ENCODE data around the gene PIP5K1B.

GRCh38 chr9:68983008-68983411 lies 278.0 kb downstream of the PIP5K1B start:
- TF ChIP-seq CTCF (conservative IDR thresholded peaks at IDR 0.05; ENCODE audit: low read depth, low read length) (no peak), EZH2 (IDR thresholded peaks at IDR 0.05; ENCODE audit: borderline replicate concordance, low read depth, low read length, poor library complexity, severe bottlenecking) (no peak)
